PC-9 (cell line): ENCODE data around the gene BRD8.
"Not testable (repeated sequence)": the region's sequence is repeated elsewhere in the genome, so short reads cannot be mapped to it uniquely, and the experiment has no call there.

ENCODE experiments used
- EZH2 ChIP-seq: fragments of 200-600 bp; sonication (generic); IDR thresholded peaks from 2 replicates; pipeline ENCODE4 v1.8.0; 2017; ENCODE audit warnings: antibody characterized with exemption, low read depth
- TF ChIP-seq, protein P1 (sequence below): fragments of 200-600 bp; sonication (generic); conservative IDR thresholded peaks from 2 replicates; pipeline ENCODE4 v1.6.1; 2017; ENCODE audit warnings: mixed run types, antibody characterized with exemption, mild to moderate bottlenecking, moderate library complexity

DNA sequence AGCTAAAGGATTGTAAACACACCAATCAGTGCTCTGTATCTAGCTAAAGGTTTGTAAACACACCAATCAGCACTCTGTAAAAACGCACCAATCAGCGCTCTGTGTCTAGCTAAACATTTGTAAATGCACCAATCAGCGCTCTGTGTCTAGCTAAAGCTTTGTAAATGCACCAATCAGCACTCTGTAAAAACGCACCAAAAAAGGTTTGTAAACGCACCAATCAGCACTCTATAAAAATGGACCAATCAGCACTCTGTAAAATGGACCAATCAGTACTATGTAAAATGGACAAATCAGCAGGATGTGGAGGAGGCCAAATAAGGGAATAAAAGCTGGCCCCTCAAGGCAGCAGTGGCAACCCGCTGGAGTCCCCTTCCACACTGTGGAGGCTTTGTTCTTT lies 34.9 kb downstream of the BRD8 start:
- not testable (repeated sequence) for TF ChIP-seq EZH2
- TF ChIP-seq, protein P1, sequence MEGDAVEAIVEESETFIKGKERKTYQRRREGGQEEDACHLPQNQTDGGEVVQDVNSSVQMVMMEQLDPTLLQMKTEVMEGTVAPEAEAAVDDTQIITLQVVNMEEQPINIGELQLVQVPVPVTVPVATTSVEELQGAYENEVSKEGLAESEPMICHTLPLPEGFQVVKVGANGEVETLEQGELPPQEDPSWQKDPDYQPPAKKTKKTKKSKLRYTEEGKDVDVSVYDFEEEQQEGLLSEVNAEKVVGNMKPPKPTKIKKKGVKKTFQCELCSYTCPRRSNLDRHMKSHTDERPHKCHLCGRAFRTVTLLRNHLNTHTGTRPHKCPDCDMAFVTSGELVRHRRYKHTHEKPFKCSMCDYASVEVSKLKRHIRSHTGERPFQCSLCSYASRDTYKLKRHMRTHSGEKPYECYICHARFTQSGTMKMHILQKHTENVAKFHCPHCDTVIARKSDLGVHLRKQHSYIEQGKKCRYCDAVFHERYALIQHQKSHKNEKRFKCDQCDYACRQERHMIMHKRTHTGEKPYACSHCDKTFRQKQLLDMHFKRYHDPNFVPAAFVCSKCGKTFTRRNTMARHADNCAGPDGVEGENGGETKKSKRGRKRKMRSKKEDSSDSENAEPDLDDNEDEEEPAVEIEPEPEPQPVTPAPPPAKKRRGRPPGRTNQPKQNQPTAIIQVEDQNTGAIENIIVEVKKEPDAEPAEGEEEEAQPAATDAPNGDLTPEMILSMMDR = not testable (repeated sequence)
